Parathyroid adenoma (tissue), 2 donors: ENCODE measurements around the gene APC2.

Experiments
- H2AFZ ChIP-seq: fragments of 300-600 bp; sonication (generic); one replicate; pipeline ENCODE4 v1.7.0; 2017; ENCODE audit warnings: antibody characterized with exemption, mild to moderate bottlenecking
- H3K27ac ChIP-seq: fragments of 300-600 bp; sonication (generic); one replicate; pipeline ENCODE4 v1.7.0; 2017
- H3K27me3 ChIP-seq: fragments of 300-600 bp; sonication (generic); one replicate; pipeline ENCODE4 v1.7.0; 2017; ENCODE audit warnings: low read length; ENCODE audit not compliant: control insufficient read depth, insufficient read depth
- H3K36me3 ChIP-seq: fragments of 300-600 bp; sonication (generic); one replicate; pipeline ENCODE4 v1.7.0; 2017; ENCODE audit warnings: low read length; ENCODE audit not compliant: control insufficient read depth, insufficient read depth
- H3K4me1 ChIP-seq: fragments of 300-600 bp; sonication (generic); one replicate; pipeline ENCODE4 v1.7.0; 2017; ENCODE audit warnings: control low read depth
- H3K4me2 ChIP-seq: fragments of 300-600 bp; sonication (generic); one replicate; pipeline ENCODE4 v1.7.0; 2017; ENCODE audit warnings: low read length
- H3K4me3 ChIP-seq: fragments of 300-600 bp; sonication (generic); one replicate; pipeline ENCODE4 v1.7.0; 2017; ENCODE audit warnings: low read depth, low read length
- H3K79me2 ChIP-seq: fragments of 300-600 bp; sonication (generic); one replicate; pipeline ENCODE4 v1.7.0; 2017; ENCODE audit warnings: control low read depth
- H3K9ac ChIP-seq: fragments of 300-600 bp; sonication (generic); one replicate; pipeline ENCODE4 v1.7.0; 2017; ENCODE audit warnings: mild to moderate bottlenecking
- H3K9me3 ChIP-seq: fragments of 300-600 bp; sonication (generic); one replicate; pipeline ENCODE4 v1.7.0; 2017; ENCODE audit warnings: low read length; ENCODE audit not compliant: control insufficient read depth
- TF ChIP-seq, protein P1 (sequence below): fragments of 300-600 bp; sonication (generic); IDR thresholded peaks from one replicate; pipeline ENCODE4 v1.7.0; 2017; ENCODE audit warnings: antibody characterized with exemption, mild to moderate bottlenecking
- donor health status: primary hyperparathyroidism.

Gene APC2

GRCh38 chr19:1447944-1448343 lies 2.0 kb upstream of the APC2 start:
- H3K36me3 ChIP-seq, result no peaks in the 10 kb centered on the region
- H3K9ac ChIP-seq, result no peak overlapping the region
- TF ChIP-seq, protein P1, sequence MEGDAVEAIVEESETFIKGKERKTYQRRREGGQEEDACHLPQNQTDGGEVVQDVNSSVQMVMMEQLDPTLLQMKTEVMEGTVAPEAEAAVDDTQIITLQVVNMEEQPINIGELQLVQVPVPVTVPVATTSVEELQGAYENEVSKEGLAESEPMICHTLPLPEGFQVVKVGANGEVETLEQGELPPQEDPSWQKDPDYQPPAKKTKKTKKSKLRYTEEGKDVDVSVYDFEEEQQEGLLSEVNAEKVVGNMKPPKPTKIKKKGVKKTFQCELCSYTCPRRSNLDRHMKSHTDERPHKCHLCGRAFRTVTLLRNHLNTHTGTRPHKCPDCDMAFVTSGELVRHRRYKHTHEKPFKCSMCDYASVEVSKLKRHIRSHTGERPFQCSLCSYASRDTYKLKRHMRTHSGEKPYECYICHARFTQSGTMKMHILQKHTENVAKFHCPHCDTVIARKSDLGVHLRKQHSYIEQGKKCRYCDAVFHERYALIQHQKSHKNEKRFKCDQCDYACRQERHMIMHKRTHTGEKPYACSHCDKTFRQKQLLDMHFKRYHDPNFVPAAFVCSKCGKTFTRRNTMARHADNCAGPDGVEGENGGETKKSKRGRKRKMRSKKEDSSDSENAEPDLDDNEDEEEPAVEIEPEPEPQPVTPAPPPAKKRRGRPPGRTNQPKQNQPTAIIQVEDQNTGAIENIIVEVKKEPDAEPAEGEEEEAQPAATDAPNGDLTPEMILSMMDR, result no peak
- H3K79me2 ChIP-seq, result no peaks in the 10 kb centered on the region
- H3K4me3 ChIP-seq, result no peak overlapping the region
- H3K4me2 ChIP-seq, result no peak overlapping the region
- H2AFZ ChIP-seq, result no peak overlapping the region
- H3K9me3 ChIP-seq, result no peaks in the 10 kb centered on the region
- peaks cover 6% of the 10 kb centered on the region for H3K4me1 ChIP-seq
- H3K27ac ChIP-seq, result no peak overlapping the region
- H3K27me3 ChIP-seq, result peaks cover 19% of the 10 kb centered on the region

DNA sequence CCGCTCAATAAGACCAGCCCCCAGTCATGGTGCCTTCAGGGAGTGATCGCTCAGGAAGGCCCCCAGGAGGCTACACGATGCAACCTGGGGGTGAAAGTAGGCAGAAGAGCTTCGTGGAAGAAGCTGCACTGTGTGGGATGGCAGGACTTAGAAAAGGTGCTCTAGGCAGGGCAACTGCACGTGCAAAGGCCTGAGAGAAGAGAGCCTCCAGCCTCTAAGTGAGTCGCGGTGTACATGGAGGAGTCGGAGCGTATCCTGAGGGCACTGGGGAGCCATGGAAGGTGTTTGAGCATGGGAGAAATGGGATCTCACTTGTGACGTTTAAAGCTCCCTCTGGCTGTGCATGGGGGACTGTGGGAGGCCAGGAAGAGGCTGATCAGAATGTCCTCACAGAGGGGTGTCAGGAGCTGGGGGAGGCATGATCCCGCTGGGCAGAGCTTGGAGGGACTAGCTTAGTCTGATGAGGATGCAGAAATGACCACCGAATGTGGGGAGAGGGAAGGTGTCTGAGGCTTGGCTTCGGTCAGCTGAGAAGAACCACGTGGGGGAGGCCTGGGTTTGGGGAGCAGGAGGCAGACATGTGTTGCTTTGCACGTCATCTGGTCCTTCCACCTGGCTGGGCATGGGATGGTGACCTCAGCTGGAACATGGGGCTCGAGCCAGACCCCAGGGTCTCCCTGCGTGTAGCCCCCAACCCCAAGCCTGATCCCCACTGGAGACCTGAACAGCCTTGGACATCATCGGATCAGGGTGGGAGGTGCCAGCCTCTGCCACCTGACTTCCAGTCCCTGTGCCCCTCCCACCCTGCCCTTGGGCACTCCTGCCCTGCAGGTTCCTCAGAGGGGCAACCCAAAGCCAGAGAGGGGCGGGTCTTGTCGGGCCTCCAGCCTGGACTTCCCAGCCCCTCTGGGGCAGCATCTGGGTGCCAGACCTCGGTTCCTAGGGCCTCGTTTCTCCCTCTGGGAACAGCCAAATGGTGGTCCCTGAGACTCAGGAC lies 1.1 kb downstream of the APC2 start:
- no peak overlapping the region for H3K4me3 ChIP-seq
- H3K27me3 ChIP-seq, result peaks cover 19% of the 10 kb centered on the region

DNA sequence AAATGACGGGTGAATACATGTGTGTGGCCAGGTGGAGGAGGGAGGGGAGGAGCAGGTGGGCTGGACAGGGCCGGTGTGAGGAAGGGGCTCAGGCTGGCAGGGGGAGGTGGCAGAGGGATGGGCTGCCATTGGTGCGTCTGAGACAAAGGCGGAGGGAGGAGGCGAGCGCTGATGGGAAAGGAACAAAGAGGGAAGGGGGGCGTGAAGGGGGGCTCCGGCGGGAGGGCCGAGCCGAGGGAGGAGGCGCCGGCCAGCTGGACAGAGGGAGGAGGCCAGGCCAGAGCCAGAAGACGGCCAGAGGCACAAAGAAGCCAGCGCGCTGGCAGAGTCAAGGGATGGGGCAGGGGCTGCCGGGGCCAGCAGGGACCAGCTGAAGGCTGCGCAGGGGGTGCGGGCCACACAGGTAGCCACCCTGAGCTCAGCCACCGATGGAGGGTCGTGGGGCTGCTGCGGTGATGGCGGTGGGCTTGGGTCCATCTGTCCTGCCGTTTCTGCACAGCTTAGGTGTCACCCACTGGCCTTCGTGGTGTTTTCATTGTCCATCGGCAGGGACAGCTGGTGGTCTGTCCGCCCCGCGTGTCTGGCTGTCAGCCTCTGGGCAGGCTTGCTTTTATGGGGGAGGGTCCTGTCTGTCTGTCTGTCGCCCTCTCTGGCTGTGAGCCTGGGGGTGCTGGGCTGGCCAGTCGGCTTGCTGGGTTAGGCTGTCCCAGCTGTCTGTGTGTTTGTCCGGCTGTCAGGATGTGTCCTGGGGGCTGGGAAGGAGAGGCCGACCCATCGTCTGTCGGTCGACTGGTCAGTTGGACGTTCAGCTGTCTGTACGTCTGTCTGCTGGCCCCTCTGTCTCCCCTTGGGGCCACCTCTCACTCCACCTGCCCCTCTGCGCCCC lies 2.2 kb downstream of the APC2 start:
- no peak overlapping the region for H3K4me3 ChIP-seq
- no peaks in the 10 kb centered on the region for H3K79me2 ChIP-seq
- H3K27me3 ChIP-seq, result peaks cover 17% of the 10 kb centered on the region
- H3K4me1 ChIP-seq, result peaks cover 3% of the 10 kb centered on the region
- no peak overlapping the region for H2AFZ ChIP-seq
- no peak overlapping the region for H3K9ac ChIP-seq
- TF ChIP-seq, protein P1, result no peak
- no peaks in the 10 kb centered on the region for H3K9me3 ChIP-seq
- no peak overlapping the region for H3K4me2 ChIP-seq
- H3K27ac ChIP-seq, result no peak overlapping the region
- no peaks in the 10 kb centered on the region for H3K36me3 ChIP-seq

More for the DNA sequence above, 1.1 kb downstream of the APC2 start:
- Histone ChIP-seq H3K36me3 (no peaks in the 10 kb centered on the region), H3K9me3 (no peaks in the 10 kb centered on the region), H3K27ac (no peak overlapping the region), H3K9ac (no peak overlapping the region), H2AFZ (no peak overlapping the region), H3K4me2 (no peak overlapping the region), H3K4me1 (no peaks in the 10 kb centered on the region), H3K79me2 (no peaks in the 10 kb centered on the region)
- TF ChIP-seq, protein P1, result no peak

DNA sequence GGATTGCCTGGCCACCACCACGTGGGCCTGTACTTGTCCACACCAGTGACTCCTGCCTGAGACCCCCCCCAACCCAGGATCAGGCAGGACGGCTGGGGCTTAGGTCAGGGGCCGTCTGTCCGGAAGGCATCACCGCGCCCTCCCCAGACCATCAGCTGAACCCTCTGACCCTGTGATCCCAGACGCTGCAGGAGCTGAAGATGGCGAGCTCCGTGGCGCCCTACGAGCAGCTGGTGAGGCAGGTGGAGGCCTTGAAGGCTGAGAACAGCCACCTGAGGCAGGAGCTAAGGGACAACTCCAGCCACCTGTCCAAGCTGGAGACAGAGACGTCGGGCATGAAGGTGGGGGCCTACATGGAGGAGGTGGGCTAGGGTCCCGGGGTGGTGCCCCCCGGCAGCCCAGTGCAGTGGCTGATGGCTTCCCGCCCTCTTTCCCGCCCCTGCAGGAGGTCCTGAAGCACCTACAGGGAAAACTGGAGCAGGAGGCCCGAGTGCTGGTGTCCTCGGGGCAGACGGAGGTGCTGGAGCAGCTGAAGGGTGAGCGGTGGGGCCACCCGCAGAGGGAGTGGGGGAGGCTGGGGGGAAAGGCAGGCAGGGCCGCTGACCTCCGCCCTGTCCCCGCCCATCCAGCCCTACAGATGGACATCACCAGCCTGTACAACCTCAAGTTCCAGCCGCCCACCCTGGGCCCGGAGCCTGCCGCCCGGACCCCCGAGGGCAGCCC lies 3.0 kb downstream of the APC2 start:
- Histone ChIP-seq H3K4me3 (no peak overlapping the region), H3K36me3 (no peaks in the 10 kb centered on the region), H3K9ac (no peak overlapping the region), H3K4me1 (peaks cover 3% of the 10 kb centered on the region), H3K4me2 (no peak overlapping the region), H3K9me3 (no peaks in the 10 kb centered on the region), H3K27me3 (peaks cover 17% of the 10 kb centered on the region), H3K79me2 (no peaks in the 10 kb centered on the region), H3K27ac (no peak overlapping the region), H2AFZ (no peak overlapping the region)
- TF ChIP-seq, protein P1, result no peak
